HG03045 (cell line): ENCODE data around the gene FAM156A.
"Not testable (repeated sequence)": the region's sequence is repeated elsewhere in the genome, so short reads cannot be mapped to it uniquely, and the experiment has no call there.

ENCODE experiments used
- ATAC-seq: cut with Tn5 transposase; IDR thresholded peaks from one replicate; pipeline ENCODE4 v1.9.1; 2021; ENCODE audit warnings: mild to moderate bottlenecking, moderate library complexity; ENCODE audit not compliant: unreplicated experiment

FAM156A gene

GRCh38 chrX:52907137-52907536 lies 51.2 kb downstream of the FAM156A start:
- ATAC-seq, result not testable (repeated sequence)

- not testable (repeated sequence) for ATAC-seq
These were observed 52.2 kb downstream of the FAM156A start for GRCh38 chrX:52906072-52906471.

GRCh38 chrX:52905531-52905930 lies 52.8 kb downstream of the FAM156A start:
- not testable (repeated sequence) for ATAC-seq
